B cell (primary cell): Measurements from ENCODE around the gene ZDHHC14.

Experiments
- CTCF ChIP-seq: fragments of 200-600 bp; IDR thresholded peaks from one replicate; pipeline ENCODE4 v1.8.0; 2022; ENCODE audit warnings: antibody characterized with exemption, mild to moderate bottlenecking
- EZH2 ChIP-seq: IDR thresholded peaks from 2 replicates; pipeline ENCODE4 v1.6.1; 2012; ENCODE audit warnings: borderline replicate concordance, low read depth, mild to moderate bottlenecking, moderate library complexity, low read length; ENCODE audit not compliant: insufficient read depth, poor library complexity, severe bottlenecking

GRCh38 chr6:157388924-157389323 is 7.9 kb downstream of the ZDHHC14 start:
- no peak for TF ChIP-seq CTCF
- TF ChIP-seq EZH2 = no peak
